HG03432 (cell line): Measurements from ENCODE around the gene MAGEC2.

Experiments used
- ATAC-seq: cut with Tn5 transposase; IDR thresholded peaks from one replicate; pipeline ENCODE4 v1.9.1; 2021; ENCODE audit warnings: mild to moderate bottlenecking, moderate library complexity; ENCODE audit not compliant: unreplicated experiment

MAGEC2 gene

GRCh38 chrX:142204522-142205433 is at the start of gene MAGEC2:
TSS of gene MAGEC2 (minus strand) at chrX:142205290. CDS start at chrX:142203987, 1,303 bp downstream.
- ATAC-seq, result no peak

DNA sequence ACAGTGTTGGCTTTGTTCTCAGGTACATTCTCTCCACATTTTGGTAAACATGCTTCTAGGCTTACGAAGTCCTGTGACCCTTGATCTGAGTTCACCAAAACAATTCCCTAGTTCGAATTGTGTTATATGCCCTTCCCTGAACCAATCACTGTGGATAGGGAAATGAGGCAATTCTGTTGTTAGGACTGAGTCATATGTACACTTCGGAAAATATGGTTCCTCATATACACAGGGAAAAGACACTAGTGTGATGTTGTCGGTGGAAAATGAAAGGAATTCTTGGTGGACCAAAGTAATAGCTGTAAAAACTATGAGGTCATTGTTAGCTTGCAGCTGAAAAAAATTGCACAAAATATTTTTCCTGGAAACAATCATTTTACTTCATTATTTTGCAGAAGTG is 46.6 kb upstream of the MAGEC2 start:
- ATAC-seq, result no peak

- ATAC-seq, result no peak
Measured at GRCh38 chrX:142251202-142251601, 46.1 kb upstream of the MAGEC2 start.

- ATAC-seq, result no peak
Measured at GRCh38 chrX:142250502-142250901, 45.4 kb upstream of the MAGEC2 start.

DNA sequence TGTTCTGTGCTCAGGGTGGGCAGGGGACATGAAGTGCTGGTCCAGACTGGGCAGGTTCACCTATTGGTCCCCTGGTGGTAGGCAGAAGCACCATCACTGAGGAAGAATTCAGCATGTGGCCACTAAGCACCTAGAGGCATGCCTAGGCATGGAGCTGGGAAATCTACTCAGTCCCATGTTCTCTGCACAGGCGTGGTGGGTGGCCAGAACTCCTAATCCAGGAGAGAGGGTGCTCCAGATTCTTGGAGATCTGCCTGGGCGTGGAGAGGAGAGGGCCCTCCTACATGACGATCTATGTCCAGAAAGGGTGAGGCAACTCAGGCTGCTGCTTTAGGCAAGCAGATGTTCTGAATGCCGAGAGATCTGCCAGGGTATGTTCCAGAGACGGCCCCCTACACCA is 44.6 kb upstream of the MAGEC2 start:
- ATAC-seq, result no peak

DNA sequence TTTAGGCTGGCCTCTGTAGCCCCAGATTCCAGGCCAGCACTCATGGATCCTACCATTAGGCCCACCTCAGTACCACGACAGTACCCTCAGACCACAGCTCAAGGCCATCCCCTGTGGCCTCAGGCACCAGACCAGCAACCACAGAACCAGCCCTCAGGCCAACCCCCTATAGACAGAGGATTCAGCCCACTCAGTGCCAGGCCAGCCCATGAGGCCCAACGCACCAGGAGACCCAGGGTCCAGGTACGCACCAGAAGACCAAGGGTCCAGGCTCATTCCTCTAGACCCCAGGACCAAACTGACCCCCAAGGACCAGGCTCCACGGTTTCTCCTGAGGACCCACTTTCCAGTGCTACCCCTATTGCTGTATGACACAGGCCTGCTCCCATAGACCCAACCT is 39.5 kb upstream of the MAGEC2 start:
- no peak for ATAC-seq

DNA sequence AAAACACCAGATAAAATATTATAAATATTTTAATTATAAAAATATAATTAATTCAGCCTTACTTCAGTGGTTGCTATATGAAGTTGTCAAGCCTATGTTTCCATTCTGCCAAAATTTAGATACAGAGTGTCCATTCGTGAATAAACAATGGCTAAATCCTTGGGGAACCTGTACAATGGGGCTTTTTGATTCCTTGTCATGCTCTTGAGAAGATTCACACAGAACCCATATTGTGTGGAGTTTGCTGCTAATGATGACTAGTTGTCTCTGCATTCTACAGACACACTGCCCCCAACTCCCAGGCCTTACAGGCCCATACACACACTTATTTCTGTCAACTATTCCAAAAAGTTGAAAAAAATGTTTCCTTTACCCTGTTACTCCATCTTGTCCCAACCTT is 33.4 kb upstream of the MAGEC2 start:
- ATAC-seq, result no peak

- ATAC-seq, result no peak
Measured at GRCh38 chrX:142233400-142233799, 28.3 kb upstream of the MAGEC2 start.

DNA sequence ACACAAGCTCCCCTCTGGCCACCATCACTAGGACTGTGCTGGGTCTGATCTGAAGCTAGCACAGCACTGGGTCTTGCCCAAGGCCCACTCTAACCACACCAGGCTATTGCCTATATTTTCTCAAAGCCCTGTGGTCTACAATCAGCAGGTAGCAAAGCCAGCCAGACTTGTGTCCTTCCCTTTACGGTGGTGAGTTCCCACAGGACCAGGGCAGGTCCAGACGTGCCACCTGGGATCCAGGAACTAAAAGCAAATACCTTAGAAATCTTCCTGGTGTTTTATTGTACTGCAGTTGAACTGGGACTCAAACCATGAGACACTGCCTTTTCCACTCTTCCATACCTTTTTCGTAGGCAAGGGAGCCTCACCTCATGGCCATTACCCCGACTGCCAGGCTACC is 9.0 kb upstream of the MAGEC2 start:
- ATAC-seq, result no peak

DNA sequence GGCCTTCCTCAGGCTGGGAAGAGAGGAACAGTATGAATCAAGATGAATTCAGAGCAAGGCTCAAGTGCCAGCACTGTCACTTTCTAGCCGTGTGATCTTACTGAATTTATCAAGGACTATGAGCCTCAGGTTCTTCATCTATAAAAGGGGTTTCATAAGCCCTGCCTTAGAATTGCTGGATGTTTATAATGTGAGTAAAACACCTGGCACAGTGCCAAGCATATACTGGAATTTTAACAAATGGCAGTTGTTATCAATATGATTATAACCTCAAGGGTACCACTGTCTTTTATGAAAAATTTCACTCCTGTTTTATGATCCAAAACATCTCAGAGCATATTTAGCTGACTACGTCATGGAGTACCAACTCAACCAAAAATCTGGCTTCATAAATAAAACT is 4.0 kb downstream of the MAGEC2 start:
- no peak for ATAC-seq

- no peak for ATAC-seq
Measured at GRCh38 chrX:142186103-142186502, 19.0 kb downstream of the MAGEC2 start.

- no peak for ATAC-seq
Measured at GRCh38 chrX:142184756-142185602, 20.1 kb downstream of the MAGEC2 start.

DNA sequence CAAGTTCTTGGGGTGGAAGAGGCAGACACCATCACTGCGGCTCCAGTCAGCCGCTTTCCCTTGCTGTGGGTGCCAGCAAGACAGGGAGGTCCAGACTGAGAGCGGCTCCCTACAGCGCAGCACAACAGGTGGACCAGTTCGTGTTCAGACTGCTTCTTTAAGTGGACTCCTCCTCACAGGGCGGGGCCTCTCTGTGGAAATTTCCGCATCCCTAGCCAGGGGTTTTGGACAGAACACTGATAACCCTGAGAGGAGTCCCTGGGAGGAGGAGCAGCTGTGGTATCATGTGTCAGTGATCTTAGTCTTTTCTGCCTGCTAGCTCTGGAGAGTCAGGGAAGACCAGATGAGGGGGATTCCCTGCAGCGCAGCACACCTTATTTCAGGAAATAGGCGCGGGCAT is 48.5 kb downstream of the MAGEC2 start:
- ATAC-seq, result no peak
